GM21526 (cell line): ENCODE measurements around the gene COL15A1.

ENCODE experiments used
- ATAC-seq: cut with Tn5 transposase; IDR thresholded peaks from one replicate; pipeline ENCODE4 v1.9.1; 2021; ENCODE audit warnings: moderate library complexity; ENCODE audit not compliant: unreplicated experiment, low FRiP score

The COL15A1 gene

DNA sequence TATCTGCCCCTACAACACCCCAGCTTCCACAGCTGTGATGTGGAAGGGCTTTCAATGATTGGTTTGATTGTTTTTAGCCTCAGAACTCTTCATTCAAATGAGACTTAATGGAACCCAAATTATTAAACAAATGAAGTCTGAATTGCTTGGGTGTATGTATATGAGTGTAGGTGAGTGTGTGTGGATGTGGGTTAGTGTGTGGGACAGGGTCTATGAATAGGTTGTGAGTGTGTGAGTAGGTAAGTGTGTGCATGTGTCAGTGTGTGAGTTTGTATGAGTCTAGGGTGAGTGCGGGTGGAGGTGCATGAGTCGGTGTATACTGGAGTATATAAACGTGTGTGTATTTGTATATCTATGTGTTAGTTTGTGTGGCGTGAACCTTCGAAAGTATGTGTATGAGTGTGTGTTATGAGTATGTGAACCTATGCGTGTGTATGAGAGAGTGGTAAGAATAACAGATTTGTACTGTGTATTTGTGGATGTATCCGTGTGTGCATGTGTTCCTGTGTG lies 26.9 kb downstream of the COL15A1 start:
- ATAC-seq: no peak

DNA sequence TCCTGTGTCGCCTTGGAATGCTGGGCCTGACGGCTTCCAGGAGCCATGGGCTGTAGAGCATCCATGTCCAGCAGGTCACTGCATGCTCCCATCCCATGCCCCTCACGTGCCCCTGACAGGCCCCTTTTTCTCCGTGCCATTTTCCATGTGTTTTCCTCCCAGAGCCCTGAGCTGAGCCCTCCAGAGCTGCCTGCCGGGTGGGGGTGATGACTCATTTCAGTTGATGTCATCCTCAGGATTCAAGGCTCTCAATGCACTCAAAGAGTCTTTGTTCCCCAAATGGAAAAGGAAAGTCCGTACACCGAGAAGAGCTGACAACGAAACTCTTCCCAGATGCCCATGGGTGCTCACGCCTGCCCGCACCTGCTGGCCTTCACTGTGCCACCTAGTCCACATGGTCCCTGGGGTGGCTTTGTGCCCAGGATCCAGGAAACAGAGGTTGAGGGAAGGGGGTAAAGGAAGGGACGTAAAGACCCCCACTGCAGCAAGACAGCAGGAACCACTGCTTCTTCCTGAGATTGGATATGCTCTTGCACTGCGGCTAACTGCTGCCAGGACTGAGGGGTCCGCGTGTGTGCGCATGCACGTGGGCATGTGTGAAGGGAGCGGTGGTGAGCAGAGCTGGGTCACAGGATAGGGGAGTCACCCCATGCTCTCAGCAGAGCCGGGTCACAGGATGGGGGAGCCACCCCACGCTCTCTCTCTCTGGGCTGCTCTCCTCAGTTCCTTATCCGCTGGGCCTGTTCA lies 27.6 kb downstream of the COL15A1 start:
- no peak for ATAC-seq

DNA sequence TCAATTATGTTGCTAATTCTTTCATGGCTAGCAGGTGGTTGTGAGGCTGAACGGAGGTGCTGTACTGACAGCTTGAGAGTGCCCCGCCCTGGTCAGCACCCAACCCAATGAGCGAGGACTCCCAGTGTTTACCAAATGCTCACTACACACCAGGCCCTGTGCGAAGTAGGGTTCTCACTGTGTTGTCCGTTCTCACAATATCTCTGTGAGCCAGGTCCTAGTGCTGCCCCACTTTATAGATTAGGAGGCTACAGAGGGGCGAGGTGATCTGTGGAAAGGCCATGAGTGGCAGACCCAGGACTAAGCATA lies 28.2 kb downstream of the COL15A1 start:
- ATAC-seq: no peak

DNA sequence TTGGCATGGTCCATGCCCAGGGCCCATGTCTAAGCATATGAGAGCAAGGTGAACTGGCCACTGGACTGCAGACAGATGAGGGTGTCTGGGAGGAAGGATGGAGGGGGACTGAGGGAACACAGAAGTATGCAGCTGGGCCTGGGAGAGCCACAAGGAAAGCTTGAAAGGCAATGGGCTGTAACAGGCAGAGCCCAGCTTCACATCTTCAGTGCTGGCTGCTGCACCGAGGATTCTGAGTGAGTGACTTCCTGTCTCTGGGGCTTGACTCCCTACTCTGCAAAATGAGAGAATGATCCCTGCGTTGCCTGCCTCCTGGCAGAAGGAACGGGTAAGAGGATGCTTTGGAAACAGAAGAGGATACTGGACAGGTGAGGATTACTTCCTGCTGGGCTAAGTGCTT lies 29.0 kb downstream of the COL15A1 start:
- no peak for ATAC-seq

DNA sequence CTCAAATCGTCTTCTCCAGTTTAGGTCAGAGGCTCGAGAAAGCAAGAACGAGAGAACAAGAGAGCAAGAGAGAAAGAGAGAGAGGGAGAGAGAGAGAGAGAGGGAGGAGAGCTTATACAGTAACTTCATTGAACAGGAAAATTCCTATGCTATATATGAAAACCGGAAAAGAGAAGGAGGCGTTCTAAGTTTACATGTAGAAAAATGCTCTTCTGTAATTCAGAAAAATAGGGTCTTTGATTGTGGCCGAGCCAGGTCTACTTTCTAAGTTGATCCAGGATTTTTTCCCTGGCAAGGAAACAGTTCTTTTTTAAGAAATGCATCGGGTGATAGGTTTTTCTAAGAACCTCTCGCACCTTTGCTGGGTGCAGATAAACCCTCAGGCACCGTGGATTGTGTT lies 29.5 kb downstream of the COL15A1 start:
- ATAC-seq: no peak

DNA sequence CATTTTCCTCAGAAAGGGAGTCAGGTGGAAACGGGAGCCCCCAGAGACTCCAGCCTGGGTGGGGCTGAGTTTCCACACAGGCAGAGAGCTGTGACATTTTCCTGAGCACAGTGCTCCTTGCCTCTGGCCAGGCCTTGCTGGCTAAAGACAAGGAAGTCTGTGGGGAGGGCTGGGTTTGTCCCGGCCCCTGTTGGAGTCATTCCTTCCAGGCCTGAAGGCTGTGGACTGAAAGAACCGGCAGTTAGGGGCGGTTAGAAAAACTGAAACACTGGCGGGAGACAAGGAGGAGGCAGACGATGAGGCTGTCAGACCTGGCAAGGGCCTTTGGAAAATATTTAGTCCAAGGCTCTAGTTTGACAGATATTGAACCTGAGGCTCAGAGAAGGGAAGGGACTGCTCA lies 29.9 kb downstream of the COL15A1 start:
- ATAC-seq: no peak

DNA sequence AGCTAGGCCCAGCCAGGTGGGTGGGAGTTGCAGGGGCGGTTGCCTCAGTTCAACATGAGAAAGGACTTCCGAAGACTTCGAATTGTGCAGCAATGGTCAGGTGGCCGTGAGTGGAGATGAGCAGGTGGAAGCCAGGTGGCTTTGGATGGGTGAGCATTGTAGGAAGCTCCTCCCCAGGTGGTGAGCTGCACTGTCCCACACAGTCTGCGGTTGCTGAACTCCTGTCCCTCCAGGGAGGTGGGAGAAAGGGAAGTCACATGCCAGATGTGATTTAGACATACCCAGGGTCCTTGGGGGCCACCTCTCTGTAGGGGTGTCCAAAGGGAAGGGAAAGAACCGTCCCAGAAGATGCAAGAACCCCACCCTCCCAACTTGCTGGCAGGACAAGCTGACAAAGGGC lies 30.4 kb downstream of the COL15A1 start:
- no peak for ATAC-seq

DNA sequence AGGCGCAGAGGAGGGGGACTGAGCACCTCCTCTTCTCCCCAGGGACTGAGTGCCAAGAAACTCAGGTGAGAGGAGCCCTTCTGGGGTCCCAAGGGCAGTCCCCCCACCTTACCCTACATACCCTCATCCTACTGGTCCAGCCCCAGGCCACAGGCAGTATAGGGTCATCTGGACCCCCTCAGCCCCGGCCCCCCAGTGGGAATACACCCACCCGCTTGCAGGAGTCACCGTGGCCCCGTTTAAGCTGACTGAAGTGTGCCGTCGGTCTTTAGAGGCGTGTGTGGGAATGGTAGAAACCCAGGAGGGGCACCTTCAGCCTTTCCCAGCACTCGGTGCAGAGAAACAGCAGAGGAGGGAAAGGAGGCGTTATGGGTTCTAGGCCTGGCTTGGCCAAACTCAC lies 30.8 kb downstream of the COL15A1 start:
- no peak for ATAC-seq

DNA sequence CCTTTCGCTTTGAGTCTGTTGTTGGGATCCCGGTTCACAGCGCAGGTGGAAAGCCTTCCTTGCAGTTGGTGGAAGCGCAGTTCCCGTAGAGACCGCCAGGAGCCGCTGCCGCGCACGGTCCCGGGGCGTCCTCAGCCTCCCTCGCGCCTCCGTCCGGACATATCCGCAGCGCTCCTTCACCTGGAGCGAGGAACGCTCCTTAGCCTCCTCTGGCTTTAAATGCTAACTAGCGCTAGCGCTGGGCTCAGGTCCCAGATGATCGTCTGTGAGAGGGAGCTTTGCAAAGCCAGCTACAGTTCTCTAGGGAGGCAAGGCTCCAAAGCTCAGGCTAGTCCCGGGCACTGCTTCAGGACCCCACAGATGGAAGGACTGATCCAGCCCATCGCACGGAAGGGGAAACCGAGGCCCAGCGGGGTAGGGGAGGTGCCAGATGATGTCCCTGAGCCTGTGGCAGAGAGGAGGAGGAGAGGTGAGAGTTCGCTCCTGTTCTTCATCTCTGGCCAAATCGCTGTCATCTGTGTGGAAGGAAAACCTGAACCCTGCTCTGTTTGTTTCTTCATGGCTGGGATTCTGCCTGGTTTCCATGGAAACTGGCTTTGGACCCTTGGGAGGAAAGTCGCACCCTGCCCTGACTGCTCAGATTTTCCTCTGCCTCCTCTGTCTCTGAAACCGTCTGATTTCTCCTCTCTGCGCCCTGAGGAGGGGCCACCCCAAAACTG lies 31.4 kb downstream of the COL15A1 start:
- ATAC-seq: peak; percentile 95

DNA sequence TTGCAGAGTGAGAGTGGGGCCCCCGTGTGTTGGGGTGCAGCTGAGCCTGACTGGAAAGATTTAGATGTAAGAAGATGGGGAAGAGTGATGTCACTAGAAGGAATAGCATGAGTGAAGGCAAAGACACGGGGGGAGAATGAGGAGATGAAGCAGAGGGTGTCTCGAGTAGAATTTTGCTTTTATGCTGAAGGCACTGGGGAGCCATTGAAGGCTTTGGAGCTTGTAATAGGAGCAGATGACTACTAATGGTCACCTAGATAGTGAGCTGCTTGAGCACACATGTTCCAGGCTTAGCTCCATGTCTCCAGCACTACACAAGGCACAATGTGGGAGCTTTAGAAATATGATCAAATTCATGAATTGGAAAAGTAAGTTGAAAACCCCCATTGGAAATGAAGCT lies 32.1 kb downstream of the COL15A1 start:
- no peak for ATAC-seq

DNA sequence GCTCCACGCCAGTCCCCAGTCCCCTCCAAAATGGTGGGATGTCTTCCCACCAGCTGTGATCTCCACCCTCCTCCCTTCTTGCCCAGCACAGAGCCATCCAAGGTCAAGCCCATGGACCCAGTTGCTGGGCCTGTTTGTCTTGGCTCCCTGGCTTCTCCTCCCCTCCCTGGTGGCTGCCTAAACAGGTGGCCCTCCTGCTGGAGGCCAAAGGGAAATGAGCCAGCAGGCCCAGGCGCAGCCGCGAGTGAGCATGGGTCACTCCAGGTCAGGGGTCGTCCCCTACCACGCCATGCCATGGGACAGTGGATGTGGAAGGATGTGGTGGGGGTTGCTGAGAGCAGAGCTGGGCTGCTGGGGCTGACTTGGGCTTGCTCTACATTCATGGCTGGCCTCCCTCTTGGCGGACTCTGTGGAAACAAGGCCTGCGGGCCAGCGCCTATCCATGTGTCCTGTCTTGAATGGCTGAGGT lies 33.6 kb downstream of the COL15A1 start:
- ATAC-seq: no peak

DNA sequence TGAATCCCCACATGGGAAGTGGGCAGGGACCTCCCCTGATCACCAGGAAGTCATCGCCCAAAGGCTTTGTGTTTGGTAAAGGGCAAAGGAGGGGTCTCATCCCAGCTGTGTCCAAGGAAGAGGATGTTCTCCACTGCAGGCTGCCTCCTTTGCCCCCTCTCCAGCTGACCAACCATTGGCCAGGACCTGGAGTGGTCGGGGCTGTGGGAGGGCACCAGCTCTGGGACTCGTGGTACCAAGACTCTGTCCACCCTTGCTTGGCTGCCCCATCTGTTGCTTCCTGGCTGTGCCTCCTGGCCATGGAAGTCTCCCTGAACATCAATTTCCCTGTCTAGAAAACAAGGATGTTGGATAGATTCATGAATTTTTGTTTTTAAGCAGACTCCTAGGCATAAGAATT lies 34.1 kb downstream of the COL15A1 start:
- ATAC-seq: no peak

DNA sequence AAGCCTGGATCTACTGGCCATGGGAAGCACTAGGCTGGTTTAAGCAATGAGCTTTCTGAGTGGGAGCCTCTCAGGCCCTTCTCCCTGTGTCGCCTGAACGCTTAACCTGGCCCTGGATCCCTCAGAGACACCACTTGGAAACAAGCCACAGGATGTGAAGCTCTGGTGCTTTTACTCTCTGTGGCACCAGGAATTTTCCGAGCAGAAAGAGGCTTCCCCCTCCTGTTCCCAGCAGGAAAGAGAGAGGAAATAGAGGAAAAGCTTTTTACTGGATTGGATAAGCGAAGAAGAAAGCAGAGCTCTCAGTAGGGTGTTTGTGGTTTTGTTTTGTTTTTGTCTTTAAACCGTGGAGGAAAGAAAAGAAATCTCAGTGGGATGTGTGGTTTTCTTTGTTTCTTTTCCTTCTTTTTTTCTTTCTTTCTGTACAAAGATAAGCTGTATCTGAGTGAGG lies 34.5 kb downstream of the COL15A1 start:
- ATAC-seq: no peak

DNA sequence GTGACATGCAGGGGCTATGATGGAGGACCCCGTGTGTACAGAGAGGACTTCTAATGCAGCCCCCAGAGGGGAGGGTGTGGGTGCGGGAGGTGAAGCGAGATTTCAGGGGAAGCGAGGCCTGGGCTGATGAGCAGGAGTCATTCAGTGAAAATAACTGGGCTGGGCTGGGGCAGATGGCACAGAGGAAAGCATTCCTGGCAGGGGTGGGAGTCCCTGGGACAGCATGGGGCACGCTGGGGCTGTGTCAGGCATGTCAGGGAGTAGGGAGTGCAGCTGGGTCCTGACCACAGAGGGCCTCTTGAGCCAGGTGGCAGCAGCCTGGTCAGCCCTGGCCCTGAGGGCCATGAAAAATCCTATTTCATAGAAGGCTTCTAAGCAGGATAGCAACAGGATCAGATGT lies 36.6 kb downstream of the COL15A1 start:
- ATAC-seq: no peak

DNA sequence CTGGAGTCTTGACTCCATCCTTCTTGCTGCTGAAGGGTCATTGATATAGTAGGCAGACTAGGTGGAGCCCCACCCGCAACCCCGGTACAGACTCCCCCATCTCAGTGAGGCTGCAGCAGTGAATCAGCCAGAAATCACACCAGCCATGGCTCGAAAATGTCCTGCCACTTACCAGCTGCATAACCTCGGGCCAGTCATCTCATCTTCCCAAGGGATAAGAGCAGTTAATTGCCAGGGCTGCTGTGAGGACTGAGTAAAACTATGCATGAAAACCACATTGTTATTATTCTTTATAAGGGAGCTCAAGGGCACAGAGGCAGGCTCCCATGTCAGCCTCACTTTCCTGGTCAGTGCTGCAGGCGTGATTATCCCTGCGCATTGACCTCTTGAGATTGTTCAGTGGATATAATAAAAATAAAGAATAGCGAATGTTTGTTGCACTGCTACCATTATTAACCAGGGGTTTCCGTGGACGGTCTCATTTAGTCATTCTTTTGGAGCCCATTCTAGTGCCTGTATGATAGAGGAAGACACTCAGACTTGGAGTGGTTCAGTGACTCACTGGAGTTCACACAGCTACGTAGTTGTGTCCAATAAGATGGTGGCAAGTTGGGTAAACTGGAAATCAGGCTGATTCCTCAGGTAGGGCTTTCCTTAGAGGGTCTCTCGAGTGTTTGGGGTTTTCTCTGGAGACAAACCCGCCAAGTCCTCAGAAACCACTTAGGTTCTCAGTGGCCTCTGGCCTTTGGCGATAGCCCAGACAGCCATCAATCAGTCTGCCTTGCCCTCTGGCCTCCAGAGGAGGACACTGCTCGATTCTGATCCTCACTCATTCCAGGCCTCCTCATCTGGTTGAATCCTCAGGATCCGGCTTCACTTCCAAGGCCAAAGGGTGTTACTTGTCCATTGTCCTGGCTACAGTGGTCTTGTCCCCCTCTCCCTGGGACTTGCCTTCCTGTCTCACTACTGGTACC lies 39.9 kb downstream of the COL15A1 start:
- ATAC-seq: no peak

DNA sequence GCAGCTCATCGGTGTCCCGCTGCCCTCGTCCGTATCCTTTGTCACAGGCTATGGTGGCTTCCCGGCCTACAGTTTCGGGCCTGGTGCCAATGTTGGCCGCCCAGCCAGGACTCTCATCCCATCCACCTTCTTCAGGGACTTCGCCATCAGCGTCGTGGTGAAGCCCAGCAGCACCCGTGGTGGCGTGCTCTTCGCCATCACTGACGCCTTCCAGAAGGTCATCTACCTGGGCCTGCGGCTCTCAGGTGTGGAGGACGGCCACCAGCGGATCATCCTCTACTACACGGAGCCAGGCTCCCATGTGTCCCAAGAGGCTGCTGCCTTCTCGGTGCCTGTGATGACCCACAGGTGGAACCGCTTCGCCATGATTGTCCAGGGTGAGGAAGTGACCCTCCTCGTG lies 41.9 kb downstream of the COL15A1 start:
- ATAC-seq: no peak

DNA sequence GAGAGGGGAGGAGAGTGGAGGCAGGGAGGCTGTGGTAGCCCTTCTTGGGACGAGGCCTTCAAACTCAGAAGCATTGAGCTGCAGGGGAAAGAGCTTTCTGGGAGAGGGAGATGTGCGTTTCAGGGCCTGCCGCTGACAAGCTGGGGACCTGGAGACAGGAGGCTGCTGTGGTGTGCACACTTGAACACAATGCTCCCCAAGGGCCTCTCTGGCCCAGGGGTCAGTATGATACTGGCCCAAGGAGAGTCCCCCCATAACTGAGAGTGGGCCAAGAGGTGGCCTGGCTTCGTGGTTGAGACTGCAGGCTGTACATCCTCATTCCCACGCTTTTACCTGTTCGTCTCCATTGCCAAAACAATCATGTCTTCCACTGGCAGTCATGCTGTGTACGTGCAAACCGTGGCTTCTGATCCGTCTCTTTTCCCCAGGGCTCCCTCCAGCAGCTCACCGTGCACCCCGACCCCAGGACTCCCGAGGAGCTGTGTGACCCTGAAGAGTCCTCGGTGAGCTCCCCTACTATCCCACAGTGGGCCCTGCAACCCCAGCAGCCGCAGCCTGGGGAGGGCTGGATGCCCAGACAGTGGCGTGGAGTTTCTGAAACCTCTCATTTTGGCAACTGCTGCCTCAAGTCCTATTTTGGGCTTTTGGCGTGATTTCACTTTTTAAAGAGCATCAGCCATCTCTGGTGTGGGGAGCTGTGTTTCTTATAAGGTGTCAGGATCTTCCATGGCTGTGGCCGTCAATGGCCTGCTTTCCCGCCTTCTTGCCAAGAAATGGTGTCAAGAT lies 43.4 kb downstream of the COL15A1 start:
- no peak for ATAC-seq

DNA sequence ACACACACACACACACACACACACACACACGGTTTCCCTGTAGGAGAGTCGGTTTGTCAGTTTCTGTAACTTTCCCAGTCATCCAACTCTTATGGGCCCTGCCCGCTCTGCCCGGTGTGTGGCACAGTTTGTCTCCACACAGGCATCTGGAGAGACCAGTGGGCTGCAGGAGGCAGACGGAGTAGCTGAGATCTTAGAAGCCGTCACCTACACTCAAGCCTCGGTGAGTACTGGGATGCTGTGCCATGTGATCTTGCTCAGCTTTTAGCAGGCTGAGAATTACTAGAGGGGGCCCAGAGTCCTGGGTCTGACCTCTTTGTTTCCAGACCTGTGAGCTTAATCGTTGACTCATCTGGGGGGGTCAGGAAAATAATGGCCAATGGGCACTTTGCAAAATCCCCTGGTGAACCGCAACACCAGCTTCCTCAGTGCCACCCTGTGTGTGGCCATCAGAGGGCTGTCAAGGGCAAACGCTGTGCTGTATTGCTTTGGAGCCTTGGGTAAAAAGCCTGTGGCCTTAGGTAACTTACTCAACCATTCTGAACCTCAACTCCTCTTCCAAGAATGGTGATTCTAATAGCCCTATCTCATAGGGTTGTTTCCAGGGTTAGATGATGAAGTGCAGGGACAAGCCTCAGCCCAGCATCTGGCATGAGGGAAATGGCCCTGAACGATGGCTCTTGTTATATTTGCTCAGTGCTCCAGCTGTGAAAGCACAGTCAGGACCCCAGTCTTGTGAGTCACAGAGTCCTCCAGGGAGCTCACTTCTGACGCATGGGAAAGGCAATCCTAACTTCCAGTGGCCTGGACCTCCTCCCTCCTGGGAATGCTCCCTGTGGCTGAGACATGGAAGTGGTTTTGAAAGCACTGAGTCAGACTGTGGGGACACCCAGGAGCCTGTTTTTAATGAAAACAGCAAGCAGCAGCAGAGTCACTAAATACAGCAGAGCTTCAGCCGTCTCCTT lies 45.6 kb downstream of the COL15A1 start:
- no peak for ATAC-seq
